ENCODE data around the gene MCEE. TPM values are rescaled to one million over a fixed set of nuclear protein-coding genes. Genes with fewer than 3 reads are reported as not detected.
"Not testable (repeated sequence)": the region's sequence is repeated elsewhere in the genome, so short reads cannot be mapped to it uniquely, and the experiment has no call there.

Gene MCEE
- polyA plus RNA-seq, 3 donors, result 19.4 to 23.3 (median 22.5) TPM

DNA sequence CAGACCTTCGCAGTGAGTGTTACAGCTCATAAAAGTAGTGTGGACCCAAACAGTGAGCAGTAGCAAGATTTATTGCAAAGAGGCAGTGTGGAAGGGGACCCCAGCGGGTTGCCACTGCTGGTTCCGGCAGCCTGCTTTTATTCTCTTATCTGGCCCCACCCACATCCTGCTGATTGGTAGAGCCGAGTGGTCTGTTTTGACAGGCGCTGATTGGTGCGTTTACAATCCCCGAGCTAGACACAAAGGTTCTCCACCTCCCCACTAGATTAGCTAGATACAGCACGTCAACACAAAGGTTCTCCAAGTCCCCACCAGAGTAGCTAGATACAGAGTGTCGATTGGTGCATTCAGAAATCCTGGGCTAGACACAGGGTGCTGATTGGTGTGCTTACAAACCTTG lies 38.2 kb downstream of the MCEE start:
- WGBS, 3 donors, result 74 to 90% (median 85%) methylated on average over 9 of the region's 9 CpGs
- not testable (repeated sequence) for H3K27ac ChIP-seq (ENCODE audit: low read depth, low read length)

DNA sequence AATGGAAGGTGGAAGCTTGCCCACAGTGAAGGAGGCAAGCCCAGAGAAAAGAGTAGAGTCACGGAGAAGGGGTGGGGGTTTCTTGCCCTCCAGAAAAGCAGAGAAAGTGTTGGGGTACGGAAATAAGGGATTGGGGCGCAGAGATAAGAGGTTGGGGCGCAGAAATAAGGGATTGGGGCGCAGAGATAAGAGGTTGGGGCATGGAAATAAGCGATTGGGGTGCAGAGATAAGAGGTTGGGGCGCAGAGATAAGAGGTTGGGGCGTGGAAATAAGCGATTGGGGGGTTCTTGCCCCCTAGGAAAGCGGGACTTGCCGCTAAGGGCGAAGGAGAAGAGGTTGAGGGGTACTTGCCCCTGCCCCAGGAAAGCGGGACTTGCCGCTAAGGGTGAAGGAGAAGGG lies 40.6 kb downstream of the MCEE start:
- not testable (repeated sequence) for H3K27ac ChIP-seq (ENCODE audit: low read depth, low read length)
- WGBS, 3 donors, result 79 to 89% (median 82%) methylated on average over 13 to 14 of the region's 14 CpGs

DNA sequence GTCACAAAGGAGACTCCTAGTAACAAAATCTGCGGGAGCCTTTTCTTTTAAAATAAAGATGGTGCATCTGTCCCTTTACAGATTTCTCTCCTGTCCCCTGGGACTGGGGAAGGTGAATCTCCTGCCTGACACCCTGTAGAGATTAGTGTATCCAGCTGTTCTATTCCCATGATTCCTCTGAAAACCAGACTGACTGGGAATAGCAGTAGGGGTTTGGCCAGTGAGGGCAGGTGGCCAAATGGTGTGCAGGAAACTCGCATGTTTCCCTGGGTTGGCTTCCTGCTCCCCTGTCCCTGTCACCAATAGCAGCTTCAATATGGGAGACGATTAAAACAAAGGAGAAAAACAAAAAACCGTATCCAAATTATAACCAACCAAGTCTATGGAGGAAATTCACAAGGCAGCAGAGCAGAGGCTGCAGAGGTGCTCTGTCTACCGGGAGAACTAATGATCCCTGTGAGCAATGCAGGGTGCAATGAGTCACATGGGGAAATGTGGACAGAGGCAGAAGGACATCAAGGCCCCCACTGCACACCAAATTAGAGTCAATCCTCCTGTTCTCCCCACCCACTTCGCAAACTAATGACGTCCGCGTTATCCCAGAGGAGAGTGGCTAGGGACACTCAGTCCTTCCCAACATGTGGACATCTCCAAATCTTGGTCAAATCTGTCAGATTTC lies 44.6 kb downstream of the MCEE start:
- not testable (repeated sequence) for H3K27ac ChIP-seq (ENCODE audit: low read depth, low read length)
- WGBS, 3 donors, result 52 to 83% (median 75%) methylated on average over 9 of the region's 9 CpGs

DNA sequence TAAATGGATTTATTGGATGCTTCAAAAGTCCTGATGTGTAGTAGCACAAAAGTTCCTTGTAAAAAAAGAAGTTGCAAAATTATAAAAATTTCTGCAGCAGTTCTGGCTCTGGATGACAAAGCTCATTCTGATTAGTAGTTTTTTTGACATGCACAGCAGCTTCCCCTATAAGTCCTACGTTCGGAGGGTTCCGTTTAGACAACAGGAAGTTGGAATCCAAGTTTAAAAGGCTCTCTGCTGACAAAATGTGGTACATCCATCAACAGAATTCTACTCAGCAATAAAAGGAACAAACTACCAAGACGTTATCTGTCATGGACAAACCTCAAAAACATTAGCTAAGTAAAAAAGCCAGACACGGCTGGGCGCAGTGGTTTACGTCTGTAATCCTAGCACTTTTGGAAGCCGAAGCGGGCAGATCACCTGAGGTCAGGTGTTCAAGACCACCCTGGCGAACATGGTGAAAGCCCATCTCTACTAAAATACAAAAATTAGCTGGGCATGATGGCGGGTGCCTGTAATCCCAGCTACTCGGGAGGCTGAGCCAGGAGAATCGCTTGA lies 46.2 kb downstream of the MCEE start:
- H3K27ac ChIP-seq (ENCODE audit: low read depth, low read length), result not testable (repeated sequence)
- WGBS, 3 donors, result 34 to 80% (median 45%) methylated on average over 10 of the region's 13 CpGs

DNA sequence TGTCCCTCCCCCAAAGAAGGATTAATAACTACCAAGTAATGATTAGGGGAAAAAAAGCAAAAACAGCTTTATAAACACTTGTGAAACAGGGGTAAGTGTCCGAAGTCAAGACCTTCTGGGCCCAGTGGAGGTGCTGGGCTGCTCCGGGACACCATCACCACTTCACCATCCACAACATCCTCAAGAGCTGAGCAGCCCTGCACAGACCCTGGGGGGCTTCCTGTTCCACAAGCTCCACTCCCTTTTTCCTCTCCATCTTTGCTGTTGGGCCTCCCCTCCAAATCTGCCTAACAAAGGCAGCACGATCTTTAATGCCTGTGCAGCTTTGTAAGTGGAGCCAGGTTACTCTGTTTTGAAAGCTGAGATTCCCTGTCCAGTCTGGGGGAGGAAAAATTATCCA lies 46.7 kb downstream of the MCEE start:
- not testable (repeated sequence) for H3K27ac ChIP-seq (ENCODE audit: low read depth, low read length)
- no CpG with 5 or more reads among the region's 3 CpGs for WGBS, 3 donors

DNA sequence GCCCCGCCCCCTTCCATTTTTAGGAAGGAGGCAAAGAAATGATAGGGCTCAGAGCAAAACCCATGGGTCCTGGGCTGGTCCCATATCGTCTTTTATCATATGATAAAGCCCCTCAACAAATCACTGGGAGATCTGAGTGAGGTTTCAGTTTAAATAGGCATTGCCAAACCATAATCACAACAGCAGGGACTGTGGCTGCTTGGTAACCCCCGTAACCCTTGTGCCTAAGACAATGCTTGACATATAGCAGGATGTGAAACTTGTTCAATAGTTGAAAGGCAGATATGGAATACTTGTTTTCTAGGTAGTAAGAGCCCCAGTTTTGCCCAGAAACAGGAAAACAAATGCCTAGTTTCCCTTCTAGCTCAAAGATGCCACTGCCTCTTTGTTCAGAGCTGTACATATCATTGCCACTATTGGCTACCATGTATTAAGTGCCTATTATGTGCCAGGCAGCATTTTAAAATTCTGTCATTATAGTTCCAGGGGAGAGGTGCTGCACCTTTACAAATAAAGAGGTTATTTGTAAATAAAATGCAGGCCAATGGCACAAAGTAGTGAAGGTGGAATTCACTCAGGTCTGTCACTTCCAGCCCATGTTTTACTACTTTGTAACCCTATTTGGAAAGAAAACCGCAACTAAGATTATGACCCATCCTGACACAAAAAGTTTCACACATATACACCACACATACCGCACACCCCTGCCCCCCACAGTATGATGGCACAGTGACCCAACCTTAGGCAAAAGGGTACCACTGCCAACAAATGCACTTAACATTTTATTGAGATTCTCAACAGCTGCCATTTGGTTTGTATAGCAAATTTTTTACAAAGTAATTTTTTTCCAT lies 47.4 kb downstream of the MCEE start:
- WGBS, 3 donors, result 81 to 84% (median 83%) methylated on average over 5 of the region's 5 CpGs
- no peak overlapping the region for H3K27ac ChIP-seq (ENCODE audit: low read depth, low read length)

DNA sequence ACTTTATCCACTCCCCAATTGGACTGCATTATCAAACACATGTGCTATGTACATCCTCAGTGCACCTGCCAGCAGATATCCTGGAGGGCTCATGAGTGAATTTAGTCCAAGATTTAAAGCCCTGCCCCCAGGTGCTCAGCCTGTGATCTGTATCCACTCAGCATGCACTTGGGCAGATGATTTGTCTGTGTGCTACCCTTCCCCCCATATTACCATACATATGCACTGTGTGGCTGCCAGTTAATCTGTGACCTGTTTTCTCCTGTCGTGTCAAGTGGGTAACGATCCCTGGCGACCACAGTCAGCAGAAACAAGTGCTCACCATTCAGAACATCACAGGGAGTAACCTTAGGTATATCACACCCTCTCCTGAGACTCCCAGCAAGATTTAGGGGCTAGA lies 51.4 kb downstream of the MCEE start:
- 80 to 87% (median 86%) methylated on average over 3 of the region's 3 CpGs for WGBS, 3 donors
- no peak overlapping the region for H3K27ac ChIP-seq (ENCODE audit: low read depth, low read length)

DNA sequence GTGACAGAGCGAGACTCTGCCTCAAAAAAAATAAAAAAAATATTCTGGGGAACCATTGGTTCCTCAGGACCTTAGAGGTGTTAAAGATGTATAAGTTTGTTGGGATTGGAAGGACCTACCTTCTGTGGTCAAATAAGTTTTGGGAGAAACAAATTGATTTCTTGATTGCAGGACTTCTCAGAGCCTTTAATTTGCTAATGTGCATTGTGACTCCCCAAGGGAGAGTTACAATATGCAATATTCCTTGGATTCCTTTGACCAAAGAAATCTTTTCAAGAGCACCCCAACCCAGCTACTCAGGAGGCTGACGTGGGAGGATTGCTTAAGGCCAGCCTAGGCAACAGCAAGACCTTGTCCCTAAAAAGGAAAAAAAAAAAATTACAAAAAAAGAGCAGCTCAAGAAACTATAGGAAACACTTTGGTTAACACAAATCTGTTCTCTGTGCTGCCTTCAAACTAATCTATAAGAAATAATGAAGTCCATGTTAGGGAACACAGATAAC lies 55.1 kb downstream of the MCEE start:
- no peak overlapping the region for H3K27ac ChIP-seq (ENCODE audit: low read depth, low read length)
- WGBS, 3 donors, result 79 to 88% (median 87%) methylated on average over 2 of the region's 2 CpGs

DNA sequence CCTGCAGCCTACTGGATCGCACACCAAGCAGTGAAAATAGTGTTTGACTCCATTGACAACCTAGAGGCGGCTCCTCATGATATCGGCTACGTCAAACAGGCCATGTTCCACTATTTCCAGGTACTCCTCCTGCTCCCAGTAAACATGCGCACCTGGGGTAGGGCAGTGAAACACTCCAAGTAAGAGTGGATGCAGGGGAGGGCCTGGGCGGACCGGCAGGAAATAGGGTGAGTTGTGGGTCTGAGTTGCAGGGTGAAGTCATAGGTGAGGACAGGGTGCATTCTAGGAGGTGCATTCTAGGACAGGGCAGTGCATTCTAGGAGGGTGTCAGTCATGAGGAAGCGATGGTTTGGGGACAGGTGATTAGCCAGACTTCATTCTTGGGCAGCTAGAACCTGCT lies 56.6 kb downstream of the MCEE start:
- H3K27ac ChIP-seq (ENCODE audit: low read depth, low read length), result no peak overlapping the region
- WGBS, 3 donors, result 91 to 98% (median 98%) methylated on average over 8 of the region's 8 CpGs

DNA sequence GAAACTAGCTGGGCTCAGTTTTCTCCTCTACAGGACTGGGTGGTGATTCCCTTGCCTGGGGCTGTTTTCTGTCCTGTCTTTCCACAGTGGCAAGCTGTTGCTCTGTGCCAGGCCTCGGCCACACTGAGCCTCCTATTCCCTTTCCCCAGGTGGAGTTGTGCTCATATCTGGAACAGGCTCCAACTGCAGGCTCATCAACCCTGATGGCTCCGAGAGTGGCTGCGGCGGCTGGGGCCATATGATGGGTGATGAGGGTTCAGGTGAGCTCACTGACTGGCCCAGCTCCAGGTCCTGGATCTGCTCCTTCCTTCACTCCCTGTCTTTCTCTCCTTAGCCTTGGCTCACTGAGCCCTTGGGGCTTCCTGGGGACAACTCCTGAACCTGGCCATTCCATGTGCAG lies 57.5 kb downstream of the MCEE start:
- 90 to 95% (median 94%) methylated on average over 4 of the region's 4 CpGs for WGBS, 3 donors
- H3K27ac ChIP-seq (ENCODE audit: low read depth, low read length), result no peak overlapping the region

DNA sequence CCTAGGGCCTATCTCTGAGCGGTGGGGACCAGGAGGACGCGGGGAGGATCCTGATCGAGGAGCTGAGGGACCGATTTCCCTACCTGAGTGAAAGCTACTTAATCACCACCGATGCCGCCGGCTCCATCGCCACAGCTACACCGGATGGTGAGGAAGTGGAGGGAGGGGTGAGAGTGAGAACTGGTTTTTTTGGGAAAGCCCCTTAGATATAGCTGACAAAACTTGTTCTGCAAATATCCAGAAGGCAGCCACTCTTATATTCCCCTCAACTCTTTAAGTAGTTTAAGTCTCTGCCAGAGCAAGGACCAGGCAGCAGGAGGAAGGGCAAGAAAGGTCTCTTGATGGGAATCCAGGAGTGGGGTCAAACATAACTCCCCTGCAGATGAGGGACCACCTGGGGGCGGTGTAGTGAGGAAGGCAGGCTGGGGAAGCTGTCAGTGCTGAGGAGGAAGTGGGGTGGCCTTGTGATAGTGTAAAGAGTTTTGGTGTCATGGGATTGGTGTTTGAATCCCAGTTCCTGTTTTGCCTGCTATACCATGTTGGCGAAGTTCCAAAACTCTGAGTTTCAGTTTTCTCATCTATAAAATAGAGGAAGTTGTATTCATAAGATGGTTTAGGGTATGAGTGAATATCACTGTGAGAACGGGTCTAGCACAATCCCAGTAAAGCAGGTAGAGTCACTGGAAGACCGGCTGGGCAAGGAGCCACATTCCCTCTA lies 58.2 kb downstream of the MCEE start:
- WGBS, 3 donors, result 41 to 80% (median 57%) methylated on average over 14 of the region's 14 CpGs
- H3K27ac ChIP-seq (ENCODE audit: low read depth, low read length), result no peak overlapping the region

DNA sequence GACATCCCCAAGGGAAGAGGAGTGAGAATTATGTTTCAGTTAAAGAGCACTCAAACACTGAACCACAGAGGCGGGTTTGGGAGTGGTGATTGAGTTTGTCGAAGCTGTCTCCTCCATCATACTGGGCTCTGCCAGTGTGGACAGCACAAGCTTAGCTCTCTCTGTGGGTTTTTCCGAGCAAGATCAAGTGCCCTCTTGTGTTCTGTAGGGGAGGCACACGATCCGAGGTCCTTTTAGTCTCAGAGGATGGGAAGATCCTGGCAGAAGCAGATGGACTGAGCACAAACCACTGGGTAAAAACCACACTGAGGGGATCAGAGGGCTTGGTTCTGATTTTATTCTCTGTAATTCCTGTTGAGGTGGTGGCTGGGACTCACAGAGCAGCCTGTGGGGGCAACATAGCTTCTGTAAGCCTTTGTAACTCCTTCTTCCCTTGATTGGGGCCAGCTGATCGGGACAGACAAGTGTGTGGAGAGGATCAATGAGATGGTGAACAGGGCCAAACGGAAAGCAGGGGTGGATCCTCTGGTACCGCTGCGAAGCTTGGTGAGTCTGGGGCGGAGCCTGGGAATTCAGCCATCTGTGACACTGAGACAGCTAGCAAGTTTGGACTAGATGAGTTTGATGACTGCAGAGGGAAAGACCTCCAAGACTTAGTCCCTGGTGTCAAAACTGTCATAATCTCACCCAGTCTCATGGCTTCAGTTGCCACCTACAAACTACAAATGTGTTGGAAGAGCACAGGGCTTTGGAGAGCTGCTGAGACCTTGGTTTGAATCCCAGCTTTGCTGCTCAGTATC lies 59.5 kb downstream of the MCEE start:
- 32 to 61% (median 52%) methylated on average over 10 of the region's 10 CpGs for WGBS, 3 donors
- H3K27ac ChIP-seq (ENCODE audit: low read depth, low read length), result no peak overlapping the region

DNA sequence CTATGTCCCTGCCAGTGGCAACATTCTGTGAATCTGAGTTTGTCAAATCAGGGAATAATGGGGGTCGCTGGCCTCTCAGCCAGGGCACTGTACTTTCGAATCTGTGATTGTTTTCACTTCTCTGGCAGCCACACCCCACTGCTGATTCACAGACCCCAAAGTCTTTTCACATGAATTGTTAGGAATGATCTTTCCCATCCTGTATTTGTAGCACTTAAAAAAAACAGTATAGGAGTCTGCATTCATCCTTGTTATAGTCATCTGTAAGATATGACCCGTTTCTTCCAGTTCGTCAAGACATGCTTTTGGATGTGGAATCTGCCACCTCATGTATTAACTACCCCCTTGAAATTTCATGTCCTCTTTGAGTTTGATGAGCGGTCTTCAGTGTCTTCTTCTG lies 60.7 kb downstream of the MCEE start:
- H3K27ac ChIP-seq (ENCODE audit: low read depth, low read length), result no peak overlapping the region
- 45 to 49% (median 48%) methylated on average over 5 of the region's 5 CpGs for WGBS, 3 donors

DNA sequence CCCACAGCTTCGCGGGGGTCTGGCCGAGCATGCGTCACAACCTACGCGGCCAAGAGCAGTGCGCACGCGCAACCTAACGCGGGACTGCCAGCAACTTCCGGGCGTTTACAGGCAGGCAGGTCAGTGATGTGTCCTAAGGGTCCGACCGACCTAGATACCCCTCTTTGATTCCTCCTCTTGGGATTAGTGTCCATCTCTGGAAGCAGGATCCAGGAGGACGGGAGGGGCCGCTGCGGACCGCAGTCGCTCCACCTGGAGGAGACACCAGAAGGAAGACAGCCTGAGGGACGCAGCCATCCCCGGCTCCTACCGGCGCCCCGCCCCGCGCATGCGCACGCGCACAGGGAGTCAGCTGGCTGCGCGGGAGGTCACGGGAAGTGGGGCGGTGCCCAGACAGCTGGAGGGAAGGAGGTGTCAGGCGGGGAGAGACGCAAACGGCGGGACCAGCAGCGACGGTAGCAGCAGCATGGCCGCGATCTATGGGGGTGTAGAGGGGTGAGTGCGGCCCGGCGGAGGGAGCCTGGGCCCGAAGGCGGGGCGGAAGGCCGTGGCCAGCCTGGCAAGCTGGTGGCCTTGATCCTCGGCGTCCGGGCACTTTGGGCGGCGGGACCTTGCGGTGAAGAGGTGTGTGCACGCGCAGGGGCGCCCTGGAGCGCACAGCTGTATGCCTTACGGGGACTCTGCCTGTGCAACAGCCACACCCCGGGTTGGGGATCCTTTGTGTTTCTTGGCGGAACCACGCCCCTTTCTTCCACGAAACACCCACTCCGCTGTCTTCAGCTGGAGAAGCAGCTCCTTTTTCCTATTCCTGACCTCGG lies 61.6 kb downstream of the MCEE start, which contains the start of gene NAGK:
Gene NAGK (plus strand): TSS at position 431 of the 818 bp plus-strand sequence. CDS start 36 bp downstream, at position 467.
- H3K27ac ChIP-seq (ENCODE audit: low read depth, low read length), result peak within 1 kb of the TSS; percentile 80
- WGBS, 3 donors, result 0 to 1% (median 0%) methylated on average over 66 of the region's 66 CpGs

DNA sequence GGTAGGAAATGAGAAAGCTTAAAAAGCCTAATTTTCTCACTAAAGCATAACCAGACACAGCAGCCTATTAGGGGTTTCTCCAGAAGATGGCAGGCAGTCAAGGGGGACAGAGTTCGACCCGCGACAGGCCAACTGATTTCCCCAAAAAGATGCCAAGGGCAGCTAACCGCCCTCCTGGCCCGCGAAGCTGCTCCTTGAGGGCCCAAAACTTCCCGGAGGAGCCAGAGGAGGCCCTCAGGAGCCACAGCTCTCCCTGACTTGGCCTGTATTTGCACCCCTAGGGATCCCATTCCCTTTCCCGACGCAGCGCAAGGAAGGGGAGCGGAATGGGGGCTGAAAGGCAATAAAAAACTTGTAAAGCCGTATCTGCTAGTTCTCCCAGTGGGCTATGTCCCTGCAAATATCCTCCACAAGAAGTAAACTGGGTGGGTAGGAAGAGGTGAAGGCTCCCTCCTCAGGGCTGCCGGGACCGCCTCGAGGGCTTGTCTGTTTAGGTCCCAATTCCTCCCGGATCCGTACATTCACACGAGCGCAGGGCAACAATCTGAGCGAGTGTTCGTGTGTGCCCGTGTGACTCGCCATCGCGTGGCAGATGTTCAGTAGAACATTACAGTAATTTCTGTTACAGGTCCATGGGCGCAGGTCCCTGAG lies 62.3 kb downstream of the MCEE start:
- peak overlapping the region; percentile 80 for H3K27ac ChIP-seq (ENCODE audit: low read depth, low read length)
- 3 to 5% (median 3%) methylated on average over 26 of the region's 26 CpGs for WGBS, 3 donors

DNA sequence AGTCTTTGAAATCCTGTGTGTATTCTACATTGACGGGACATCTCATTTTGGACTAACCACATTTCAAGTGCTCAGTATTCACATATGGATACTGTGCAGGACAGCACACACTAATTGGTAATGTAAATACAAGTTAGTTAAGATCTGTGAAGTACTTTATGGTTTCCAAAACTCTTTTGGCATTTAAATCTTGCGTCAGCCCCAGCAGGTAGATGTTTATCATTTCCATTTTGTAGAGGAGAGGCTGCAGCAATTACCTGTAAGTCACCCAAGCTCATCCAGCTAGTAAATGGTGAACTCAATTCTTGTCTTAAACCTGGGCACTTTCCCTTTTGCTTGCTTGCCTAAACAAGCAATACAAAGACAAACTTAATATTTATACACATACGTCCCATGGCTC lies 63.2 kb downstream of the MCEE start:
- 79 to 81% (median 80%) methylated on average over 3 of the region's 3 CpGs for WGBS, 3 donors
- no peak overlapping the region for H3K27ac ChIP-seq (ENCODE audit: low read depth, low read length)

Data from adipose tissue (tissue), 3 donors.